Heart left ventricle (tissue), 16 donors: ENCODE data around the gene LRMDA. TPM values are rescaled to one million over a fixed set of nuclear protein-coding genes. Genes with fewer than 3 reads are reported as not detected.

ENCODE experiments used
- ATAC-seq, 4 donors: fragments of 200-7000 bp; cut with Tn5 transposase; one replicate each; pipeline ENCODE4 v1.9.1; 2020 to 2022; ENCODE audit warnings: moderate library complexity in 4 of 4, mild to moderate bottlenecking in 3 of 4, moderate number of reproducible peaks in 1 of 4
- DNase-seq, 5 donors: peaks; one replicate each; pipeline ENCODE4 v3.0.0-alpha.2; 2020
- H3K27ac ChIP-seq, 12 donors: fragments of 200-600 bp; sonication (generic) in 4 of 12; one replicate each; pipeline versions ENCODE4 v1.5.0 to v1.8.0; 2016 to 2022; ENCODE audit warnings: mild to moderate bottlenecking in 2 of 12
- H3K27me3 ChIP-seq, 9 donors: fragments of 200-600 bp; sonication (generic) in 2 of 9; one replicate each; pipeline versions ENCODE4 v1.5.1 to v1.8.0; 2016 to 2022; ENCODE audit warnings: mild to moderate bottlenecking in 3 of 9
- H3K36me3 ChIP-seq, 9 donors: fragments of 200-600 bp; sonication (generic) in 2 of 9; one replicate each; pipeline versions ENCODE4 v1.5.0 to v1.8.0; 2018 to 2022; ENCODE audit warnings: mild to moderate bottlenecking in 2 of 9
- H3K4me1 ChIP-seq, 12 donors: fragments of 200-600 bp; sonication (generic) in 4 of 12; one replicate each; pipeline versions ENCODE4 v1.5.0 to v1.8.0; 2016 to 2022; ENCODE audit warnings: mild to moderate bottlenecking in 3 of 12
- H3K4me3 ChIP-seq, 12 donors: fragments of 200-600 bp; sonication (generic) in 4 of 12; one replicate each; pipeline versions ENCODE4 v1.5.0 to v1.8.0; 2017 to 2022; ENCODE audit warnings: mild to moderate bottlenecking in 9 of 12, moderate library complexity in 4 of 12
- H3K9me3 ChIP-seq, 12 donors: fragments of 200-600 bp; sonication (generic) in 4 of 12; one replicate each; pipeline versions ENCODE4 v1.5.0 to v1.8.0; 2016 to 2022; ENCODE audit warnings: mild to moderate bottlenecking in 1 of 12
- POLR2A ChIP-seq, 2 donors: fragments of 450-650 bp; IDR thresholded peaks; one replicate each; pipeline ENCODE4 v1.6.1; 2017; ENCODE audit warnings: antibody characterized with exemption in 2 of 2, mild to moderate bottlenecking in 2 of 2, moderate library complexity in 2 of 2
- WGBS, 4 donors: extraction: QIAGEN DNeasy Blood & Tissue Kit in 2 of 4; methylation state at CpG; one replicate each; pipeline versions ENCODE4 v1.1.5 to v1.1.7; 2013 to 2018; 5-methylcytosine and 5-hydroxymethylcytosine counted together
- intact Hi-C, 10 donors: fragments of 100-400 bp; cut with DNase I; formaldehyde crosslinking; loops; one replicate each; pipeline versions ENCODE4 v1.11.1 to v1.14.2; 2022
- polyA plus RNA-seq, 2 donors: library from polyadenylated mRNA; stranded (reverse); fragments of 200-250 nt; gene quantifications; one replicate each; pipeline ENCODE4 v1.2.3, GENCODE V29; 2013
- total RNA-seq, 9 donors: library from RNA; depleted of rRNA in 2 of 9; stranded (reverse); fragments of >200 nt in 2 of 9; fragmentation: NEBNext Ultra II Directional in 3 of 9; extraction: Animal tissue kit (Norgen Biotek cat#: 25700) in 3 of 9; gene quantifications; one replicate each; pipeline versions ENCODE4 v1.1.0 to v1.2.4, GENCODE V29; 2016 to 2023
- TF ChIP-seq, protein P1 (sequence below), 12 donors: fragments of 200-600 bp; sonication (generic) in 4 of 12; IDR thresholded peaks; one replicate each; pipeline versions ENCODE4 v1.5.0 to v1.8.0; 2018 to 2022; ENCODE audit warnings: antibody characterized with exemption in 12 of 12, mild to moderate bottlenecking in 5 of 12
- donor health status: ischemic (EF 13 %, LVEDD 7.1; RV severe dilation, severe dysfunction).
- donor health status: healthy with polysubstance abuse.
- donor health status: DM: no; HTN: yes; CAD: no.
- donor health status: DM: no; HTN: no; CAD: no.
- donor health status: ischemic (EF 25% LVEDD 6.9; RV normal size, moderate dysfunction).
- donor health status: ischemic (EF 25% LVEDD 5.7; RV mildly dilated, moderate dysfunction).
- donor health status: healthy.
- donor health status: DM: yes; HTN: yes; CAD: no.
- donor health status: ischemic (EF 35%, LVEDD 5.7; RV mildly dilated, moderate dysfunction).
- donor health status: nonischemic (EF 11% LVEDD 7.7; RV severe dilation, severe dysfunction).
- donor health status: DM: yes; HTN: yes; CAD: no.
- donor health status: PGD.
- donor health status: ischemic (EF 29% LVEDD 5.4; RV normal size, mild dysfunction).
- donor health status: nonischemic (EF 23%, LVEDD 6.1; RV moderate dilation, normal function).

The LRMDA gene
- total and polyA plus RNA-seq, 11 donors = 2.4 to 34.4 (median 14.9) TPM

GRCh38 chr10:75801661-75802060, 370.2 kb downstream of the LRMDA start:
- Histone ChIP-seq H3K9me3 (peaks cover 0 to 15% (median 6%) of the 10 kb centered on the region in 12 donors), H3K27ac (no peak overlapping the region), H3K36me3 (no peaks in the 10 kb centered on the region), H3K4me3 (no peak overlapping the region), H3K27me3 (no peaks in the 10 kb centered on the region), H3K4me1 (no peaks in the 10 kb centered on the region)
- ATAC-seq (no peak), DNase-seq (no peak)
- TF ChIP-seq POLR2A (IDR thresholded peaks at IDR 0.05) = no peak
- TF ChIP-seq, protein P1, sequence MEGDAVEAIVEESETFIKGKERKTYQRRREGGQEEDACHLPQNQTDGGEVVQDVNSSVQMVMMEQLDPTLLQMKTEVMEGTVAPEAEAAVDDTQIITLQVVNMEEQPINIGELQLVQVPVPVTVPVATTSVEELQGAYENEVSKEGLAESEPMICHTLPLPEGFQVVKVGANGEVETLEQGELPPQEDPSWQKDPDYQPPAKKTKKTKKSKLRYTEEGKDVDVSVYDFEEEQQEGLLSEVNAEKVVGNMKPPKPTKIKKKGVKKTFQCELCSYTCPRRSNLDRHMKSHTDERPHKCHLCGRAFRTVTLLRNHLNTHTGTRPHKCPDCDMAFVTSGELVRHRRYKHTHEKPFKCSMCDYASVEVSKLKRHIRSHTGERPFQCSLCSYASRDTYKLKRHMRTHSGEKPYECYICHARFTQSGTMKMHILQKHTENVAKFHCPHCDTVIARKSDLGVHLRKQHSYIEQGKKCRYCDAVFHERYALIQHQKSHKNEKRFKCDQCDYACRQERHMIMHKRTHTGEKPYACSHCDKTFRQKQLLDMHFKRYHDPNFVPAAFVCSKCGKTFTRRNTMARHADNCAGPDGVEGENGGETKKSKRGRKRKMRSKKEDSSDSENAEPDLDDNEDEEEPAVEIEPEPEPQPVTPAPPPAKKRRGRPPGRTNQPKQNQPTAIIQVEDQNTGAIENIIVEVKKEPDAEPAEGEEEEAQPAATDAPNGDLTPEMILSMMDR (IDR thresholded peaks at IDR 0.05) = no peak
- intact Hi-C loops = no loop called here
- 76 to 81% (median 80%) methylated on average over 3 of the region's 3 CpGs for WGBS, 4 donors

GRCh38 chr10:75803121-75803520, 371.7 kb downstream of the LRMDA start:
- no peak overlapping the region for H3K4me3 ChIP-seq
- no peak overlapping the region for H3K27ac ChIP-seq
- DNase-seq = no peak
- no peak for ATAC-seq
- TF ChIP-seq, protein P1 (IDR thresholded peaks at IDR 0.05) = no peak
- no peak for TF ChIP-seq POLR2A (IDR thresholded peaks at IDR 0.05)
- intact Hi-C loops = no loop called here
- H3K36me3 ChIP-seq = no peaks in the 10 kb centered on the region
- peaks cover 0 to under 1% (median 0%) of the 10 kb centered on the region in 12 donors for H3K9me3 ChIP-seq
- 97 to 100% (median 98%) methylated on average over 3 of the region's 3 CpGs for WGBS, 4 donors
- H3K4me1 ChIP-seq = no peaks in the 10 kb centered on the region
- no peaks in the 10 kb centered on the region for H3K27me3 ChIP-seq

GRCh38 chr10:75803816-75804552, 372.6 kb downstream of the LRMDA start:
- no peak overlapping the region for H3K4me3 ChIP-seq
- no peak overlapping the region for H3K27ac ChIP-seq
- DNase-seq (peak in 1 of 5 donors; percentile 28), ATAC-seq (peak in 3 of 4 donors; percentile 58 to 78 (median 76))
- H3K4me1 ChIP-seq = no peaks in the 10 kb centered on the region
- H3K27me3 ChIP-seq = no peaks in the 10 kb centered on the region
- no peaks in the 10 kb centered on the region for H3K9me3 ChIP-seq
- TF ChIP-seq POLR2A (IDR thresholded peaks at IDR 0.05) = no peak
- TF ChIP-seq, protein P1 (IDR thresholded peaks at IDR 0.05) = peak in 2 of 12 donors; percentile 10
- WGBS, 4 donors = 78 to 94% (median 86%) methylated on average over 14 of the region's 14 CpGs
- no peaks in the 10 kb centered on the region for H3K36me3 ChIP-seq
- intact Hi-C loops = no loop called here

DNA sequence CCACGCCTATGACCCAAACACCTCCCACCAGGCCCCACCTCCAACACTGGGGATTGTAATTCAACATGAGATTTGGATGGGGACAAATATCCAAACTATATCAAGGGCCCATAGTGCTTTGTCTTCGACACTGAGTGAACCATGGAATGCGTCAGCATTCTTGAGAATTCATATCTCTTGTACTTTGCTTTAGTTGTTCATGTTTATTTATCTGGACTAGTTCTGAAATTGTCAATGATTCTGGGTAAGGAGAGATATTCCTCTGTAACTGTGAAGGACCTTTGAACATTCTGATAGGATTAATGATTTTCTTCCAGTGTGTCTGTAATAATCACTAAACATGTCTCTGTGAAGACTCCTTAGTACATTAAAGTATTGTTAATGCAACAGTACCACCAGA, 374.8 kb downstream of the LRMDA start:
- H3K4me3 ChIP-seq = no peak overlapping the region
- no peaks in the 10 kb centered on the region for H3K4me1 ChIP-seq
- no peaks in the 10 kb centered on the region for H3K36me3 ChIP-seq
- WGBS, 4 donors = 97 to 98% (median 98%) methylated on average over 3 of the region's 3 CpGs
- no peak overlapping the region for H3K27ac ChIP-seq
- DNase-seq (no peak), ATAC-seq (no peak)
- no peaks in the 10 kb centered on the region for H3K27me3 ChIP-seq
- no peak for TF ChIP-seq POLR2A (IDR thresholded peaks at IDR 0.05)
- TF ChIP-seq, protein P1 (IDR thresholded peaks at IDR 0.05) = no peak
- intact Hi-C loops = no loop called here
- no peaks in the 10 kb centered on the region for H3K9me3 ChIP-seq
